Body of pancreas (tissue), 4 donors: Measurements from ENCODE around the gene NR1H4.

Source experiments
- POLR2A ChIP-seq, 3 donors: fragments of 450-650 bp; IDR thresholded peaks; one replicate each; pipeline ENCODE4 v1.6.1; 2016; ENCODE audit warnings: antibody characterized with exemption in 3 of 3, mild to moderate bottlenecking in 2 of 3
- TF ChIP-seq, protein P1 (sequence below), 7 experiments: fragments of 450-650 bp in 4 of 7; fragments of 200-600 bp in 3 of 7; sonication (generic) in 3 of 7; IDR thresholded peaks; one replicate each; pipeline ENCODE4 v1.5.1; 2016 to 2019; ENCODE audit warnings: antibody characterized with exemption in 7 of 7

DNA sequence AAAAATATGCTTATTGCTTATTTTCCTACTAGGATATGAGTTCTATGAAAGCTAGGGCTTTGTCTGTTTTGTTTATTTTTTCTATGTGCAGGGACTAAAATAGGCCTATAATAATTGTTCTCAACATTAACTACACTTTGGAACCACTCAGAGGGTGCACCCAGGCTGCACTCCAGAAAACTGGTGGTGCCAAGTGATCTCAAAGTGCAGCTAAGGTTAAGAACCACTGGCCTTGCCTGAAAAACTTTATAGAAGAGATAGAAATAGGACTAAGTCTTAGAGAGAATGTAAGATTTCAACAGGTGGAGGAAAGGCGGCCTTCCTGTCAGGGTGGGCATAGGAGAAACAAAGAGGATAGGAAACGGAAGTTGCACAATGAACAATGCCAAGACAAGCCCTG is 37.7 kb upstream of the NR1H4 start:
- TF ChIP-seq, protein P1, sequence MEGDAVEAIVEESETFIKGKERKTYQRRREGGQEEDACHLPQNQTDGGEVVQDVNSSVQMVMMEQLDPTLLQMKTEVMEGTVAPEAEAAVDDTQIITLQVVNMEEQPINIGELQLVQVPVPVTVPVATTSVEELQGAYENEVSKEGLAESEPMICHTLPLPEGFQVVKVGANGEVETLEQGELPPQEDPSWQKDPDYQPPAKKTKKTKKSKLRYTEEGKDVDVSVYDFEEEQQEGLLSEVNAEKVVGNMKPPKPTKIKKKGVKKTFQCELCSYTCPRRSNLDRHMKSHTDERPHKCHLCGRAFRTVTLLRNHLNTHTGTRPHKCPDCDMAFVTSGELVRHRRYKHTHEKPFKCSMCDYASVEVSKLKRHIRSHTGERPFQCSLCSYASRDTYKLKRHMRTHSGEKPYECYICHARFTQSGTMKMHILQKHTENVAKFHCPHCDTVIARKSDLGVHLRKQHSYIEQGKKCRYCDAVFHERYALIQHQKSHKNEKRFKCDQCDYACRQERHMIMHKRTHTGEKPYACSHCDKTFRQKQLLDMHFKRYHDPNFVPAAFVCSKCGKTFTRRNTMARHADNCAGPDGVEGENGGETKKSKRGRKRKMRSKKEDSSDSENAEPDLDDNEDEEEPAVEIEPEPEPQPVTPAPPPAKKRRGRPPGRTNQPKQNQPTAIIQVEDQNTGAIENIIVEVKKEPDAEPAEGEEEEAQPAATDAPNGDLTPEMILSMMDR (IDR thresholded peaks at IDR 0.05): no peak
- no peak for TF ChIP-seq POLR2A (IDR thresholded peaks at IDR 0.05)
